Measurements from ENCODE around the gene RHOJ. TPM values are rescaled to one million over a fixed set of nuclear protein-coding genes. Genes with fewer than 3 reads are reported as not detected.

Gene RHOJ
- total and polyA plus RNA-seq, 2 of the 4 experiments (the other 2 are of a cell fraction), result 9.5 to 33.9 TPM

DNA sequence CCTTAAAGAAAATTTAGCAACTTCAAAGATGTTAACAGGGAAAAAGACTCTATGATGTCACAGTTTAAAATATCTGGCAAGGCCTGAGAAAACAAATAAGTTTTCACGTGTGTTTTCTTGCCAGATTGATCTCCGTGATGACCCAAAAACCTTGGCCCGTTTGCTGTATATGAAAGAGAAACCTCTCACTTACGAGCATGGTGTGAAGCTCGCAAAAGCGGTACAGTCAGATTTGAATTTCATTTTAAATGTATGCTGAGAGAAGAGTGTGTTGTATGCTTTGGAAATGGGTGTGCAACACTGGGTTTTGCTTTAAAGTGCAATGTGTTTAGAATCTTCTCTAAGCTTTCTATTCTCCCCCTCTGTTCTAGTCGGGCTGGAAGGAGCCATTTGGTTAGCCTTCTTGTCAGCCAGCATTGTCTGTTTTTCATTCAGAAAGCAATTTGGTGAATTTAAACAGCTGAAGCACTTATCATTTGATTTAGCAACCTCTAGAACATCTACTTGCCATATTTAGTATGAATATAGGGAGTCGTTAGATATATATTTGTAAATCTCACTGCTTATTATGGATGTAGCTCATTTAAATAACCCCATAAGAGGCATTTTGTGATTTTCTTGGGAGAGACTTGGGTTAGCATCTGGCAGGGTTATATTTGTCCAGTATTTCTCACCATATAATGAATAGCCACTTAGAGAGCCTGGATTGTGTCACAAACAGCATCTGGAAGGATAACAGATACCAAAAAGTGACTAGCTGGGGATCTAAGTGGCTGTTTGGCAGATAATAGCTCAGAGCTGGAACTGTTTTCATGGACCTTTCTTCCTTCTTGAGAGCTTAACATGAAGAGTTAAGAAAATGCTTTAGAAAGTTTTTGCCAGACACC, 79.0 kb downstream of the RHOJ start (continued):
- TF ChIP-seq, protein P1, sequence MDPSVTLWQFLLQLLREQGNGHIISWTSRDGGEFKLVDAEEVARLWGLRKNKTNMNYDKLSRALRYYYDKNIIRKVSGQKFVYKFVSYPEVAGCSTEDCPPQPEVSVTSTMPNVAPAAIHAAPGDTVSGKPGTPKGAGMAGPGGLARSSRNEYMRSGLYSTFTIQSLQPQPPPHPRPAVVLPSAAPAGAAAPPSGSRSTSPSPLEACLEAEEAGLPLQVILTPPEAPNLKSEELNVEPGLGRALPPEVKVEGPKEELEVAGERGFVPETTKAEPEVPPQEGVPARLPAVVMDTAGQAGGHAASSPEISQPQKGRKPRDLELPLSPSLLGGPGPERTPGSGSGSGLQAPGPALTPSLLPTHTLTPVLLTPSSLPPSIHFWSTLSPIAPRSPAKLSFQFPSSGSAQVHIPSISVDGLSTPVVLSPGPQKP (IDR thresholded peaks at IDR 0.05; ENCODE audit: borderline replicate concordance, low read depth, low read length), result no peak

DNA sequence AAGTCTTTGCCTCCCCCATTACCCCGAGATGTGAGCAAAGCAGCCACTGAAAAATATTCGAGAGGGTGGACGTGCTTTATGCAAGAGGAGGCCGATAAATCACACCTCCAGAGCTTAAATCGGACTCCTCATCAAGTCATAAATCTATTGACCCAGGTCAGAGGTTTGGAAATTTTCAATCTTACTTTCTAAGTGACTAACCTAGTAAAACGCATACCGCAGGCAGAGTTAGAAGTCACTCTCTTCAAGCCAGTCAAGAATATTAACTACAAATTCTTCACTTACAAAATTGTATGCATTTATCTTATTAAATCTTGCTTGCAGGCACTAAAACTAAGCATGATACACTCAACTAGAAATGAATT, 79.6 kb downstream of the RHOJ start:
- H2AK9ac ChIP-seq (replicated peaks; ENCODE audit: low read depth, low read length, poor library complexity), result no peak overlapping the region
- intact Hi-C loops (cut with micrococcal nuclease) (no loop called here), in situ Hi-C loops (cut with MboI; ENCODE audit: low sequenced_read_pairs) (no loop called here), dilution Hi-C loops (cut with HindIII; ENCODE audit: low sequenced_read_pairs, unreplicated experiment) (no loop called here)
- H2BK120ac ChIP-seq (ENCODE audit: low read depth, low read length), result no peak overlapping the region
- H3K18ac ChIP-seq (ENCODE audit: low read depth, low read length), result no peak overlapping the region
- no TSS peak for BruUV-seq (replicated peaks)
- H4K20me1 ChIP-seq (ENCODE audit: insufficient read depth, low read length), result no peaks in the 10 kb centered on the region
- H4K91ac ChIP-seq (ENCODE audit: insufficient read depth, low read depth, low read length), result no peak overlapping the region
- H4K5ac ChIP-seq (ENCODE audit: low read depth, low read length), result no peak overlapping the region
- no peak overlapping the region for H3K4ac ChIP-seq (ENCODE audit: low read depth, low read length)
- no peaks in the 10 kb centered on the region for H3K79me1 ChIP-seq (ENCODE audit: low read depth in 1 of 2, low read length in 2 of 2)
- no peak overlapping the region for H3K27ac ChIP-seq (ENCODE audit: insufficient read depth, low read length)
- no peak overlapping the region for H3K4me3 ChIP-seq (ENCODE audit: insufficient read depth, low read depth, low read length)
- H2BK20ac ChIP-seq (ENCODE audit: low read depth, low read length), result no peak overlapping the region
- no peak overlapping the region for H3K23ac ChIP-seq (ENCODE audit: low read depth, low read length)
- no peak overlapping the region for H2BK5ac ChIP-seq (ENCODE audit: low read depth, low read length, poor library complexity, severe bottlenecking)
- DNase-seq (no peak), ATAC-seq (ENCODE audit: low read depth) (no peak)
- POLR2A ChIA-PET (ENCODE audit: unreplicated experiment), result no interaction called here
- no peak overlapping the region for H3K56ac ChIP-seq (ENCODE audit: extremely low read depth, insufficient read depth, low read length)
- no peaks in the 10 kb centered on the region for H3K9me3 ChIP-seq (ENCODE audit: control insufficient read depth, insufficient read depth, low read length)
- CTCF ChIA-PET, result no interaction called here
- H3K36me3 ChIP-seq (ENCODE audit: control insufficient read depth, insufficient read depth, low read length), result no peaks in the 10 kb centered on the region
- H4K8ac ChIP-seq (ENCODE audit: low read depth in 2 of 2, low read length in 2 of 2), result no peak overlapping the region
- no peaks in the 10 kb centered on the region for H3K27me3 ChIP-seq (ENCODE audit: control insufficient read depth, insufficient read depth, low read length)
- no peak overlapping the region for H3K4me2 ChIP-seq (ENCODE audit: low read depth, low read length)
- TF ChIP-seq MXI1 (IDR thresholded peaks at IDR 0.05; ENCODE audit: borderline replicate concordance, low read depth, low read length) (no peak), MAZ (IDR thresholded peaks at IDR 0.05; ENCODE audit: borderline replicate concordance, low read depth, low read length) (no peak), USF2 (IDR thresholded peaks at IDR 0.05; ENCODE audit: low read depth, low read length) (no peak), NFE2L2 (IDR thresholded peaks at IDR 0.05; ENCODE audit: low read depth, low read length) (no peak), CHD1 (IDR thresholded peaks at IDR 0.05; ENCODE audit: low read depth, low read length) (no peak), MAFK (IDR thresholded peaks at IDR 0.05; ENCODE audit: low read depth, low read length) (no peak), BHLHE40 (IDR thresholded peaks at IDR 0.05; ENCODE audit: low read depth, low read length) (no peak)
- TF ChIP-seq, protein P2, sequence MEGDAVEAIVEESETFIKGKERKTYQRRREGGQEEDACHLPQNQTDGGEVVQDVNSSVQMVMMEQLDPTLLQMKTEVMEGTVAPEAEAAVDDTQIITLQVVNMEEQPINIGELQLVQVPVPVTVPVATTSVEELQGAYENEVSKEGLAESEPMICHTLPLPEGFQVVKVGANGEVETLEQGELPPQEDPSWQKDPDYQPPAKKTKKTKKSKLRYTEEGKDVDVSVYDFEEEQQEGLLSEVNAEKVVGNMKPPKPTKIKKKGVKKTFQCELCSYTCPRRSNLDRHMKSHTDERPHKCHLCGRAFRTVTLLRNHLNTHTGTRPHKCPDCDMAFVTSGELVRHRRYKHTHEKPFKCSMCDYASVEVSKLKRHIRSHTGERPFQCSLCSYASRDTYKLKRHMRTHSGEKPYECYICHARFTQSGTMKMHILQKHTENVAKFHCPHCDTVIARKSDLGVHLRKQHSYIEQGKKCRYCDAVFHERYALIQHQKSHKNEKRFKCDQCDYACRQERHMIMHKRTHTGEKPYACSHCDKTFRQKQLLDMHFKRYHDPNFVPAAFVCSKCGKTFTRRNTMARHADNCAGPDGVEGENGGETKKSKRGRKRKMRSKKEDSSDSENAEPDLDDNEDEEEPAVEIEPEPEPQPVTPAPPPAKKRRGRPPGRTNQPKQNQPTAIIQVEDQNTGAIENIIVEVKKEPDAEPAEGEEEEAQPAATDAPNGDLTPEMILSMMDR (conservative IDR thresholded peaks at IDR 0.05; ENCODE audit: low read depth, low read length), result no peak
- H2AFZ ChIP-seq (replicated peaks; ENCODE audit: low read length, poor library complexity), result no peak overlapping the region
- 50% methylated on average over 2 of the region's 7 CpGs; no CpG with 5 or more reads in 1 of the 2 experiments for WGBS, 2 experiments (ENCODE audit: extremely low coverage in 2 of 2, insufficient read length in 1 of 2)
- H3K9ac ChIP-seq (ENCODE audit: low read depth, low read length), result no peak overlapping the region
- no peak overlapping the region for H3K14ac ChIP-seq (replicated peaks; ENCODE audit: low read depth, low read length)
- no peak overlapping the region for H2BK15ac ChIP-seq (ENCODE audit: low read depth, low read length)
- no peaks in the 10 kb centered on the region for H3K4me1 ChIP-seq (ENCODE audit: control insufficient read depth, insufficient read depth, low read length)
- H2AK5ac ChIP-seq (ENCODE audit: low read depth, low read length), result no peak overlapping the region
- no peaks in the 10 kb centered on the region for H3K9me1 ChIP-seq (ENCODE audit: insufficient read depth, low read length)

All from IMR-90 (cell line).